HepG2 (cell line): ENCODE data around the gene TLK1. TPM values are rescaled to one million over a fixed set of nuclear protein-coding genes. Genes with fewer than 3 reads are reported as not detected.
A peak's percentile ranks its signal among the peaks of the same experiment; 100 is the strongest.

ENCODE experiments used
- ATAC-seq: fragments of 200-7000 bp; cut with Tn5 transposase; 3 replicates; pipeline ENCODE4 v1.9.1; 2020; ENCODE audit warnings: mild to moderate bottlenecking, moderate library complexity
- Bru-seq: library from RNA; stranded (reverse); fragments of 400-500 nt; gene quantifications from one replicate; lab custom pipeline; 2021; lab: Mats Ljungman, UMichigan
- BruChase-seq, 2 experiments: library from RNA; stranded (reverse); fragments of 400-500 nt; gene quantifications; one replicate each; lab custom pipeline; 2021; lab: Mats Ljungman, UMichigan
- BruUV-seq: library from RNA; stranded (reverse); fragments of 400-500 nt; replicated peaks from 2 replicates; lab custom pipeline; 2021; lab: Mats Ljungman, UMichigan
- CTCF ChIA-PET: fragments of 300-600 bp; formaldehyde crosslinking; extraction: SDS; loops from one replicate; lab custom pipeline; 2021; ENCODE audit warnings: low total read pairs, inconsistent platforms, low intra/inter-chr PET ratio; lab: Yijun Ruan, JAX
- POLR2A ChIA-PET: fragments of 350-600 bp; sonication (Branson Sonifier 250); formaldehyde crosslinking; loops from one replicate; lab custom pipeline; 2020; ENCODE audit warnings: antibody characterized with exemption, inconsistent platforms; lab: Yijun Ruan, JAX
- DNase-seq: peaks from one replicate; pipeline ENCODE4 v3.0.0-alpha.2; 2015; ENCODE audit warnings: low spot score
- FAIRE-seq: peaks from 3 replicates; lab custom pipeline; 2011; peaks lifted over from hg19 to GRCh38; lab: Jason Lieb, UNC
- H2AFZ ChIP-seq: one replicate; pipeline ENCODE4 v1.6.1; 2011; ENCODE audit warnings: low read length, inconsistent platforms
- H3K27ac ChIP-seq: fragments of 300-600 bp; 3 replicates; pipeline ENCODE4 v1.8.0; 2011; ENCODE audit warnings: mixed run types, mild to moderate bottlenecking, mixed read lengths, low read length, inconsistent platforms; ENCODE audit not compliant: insufficient read depth; ENCODE audit errors: extremely low read length
- H3K27me3 ChIP-seq, 2 experiments: fragments of 200-600 bp in 1 of 2; 2 replicates in 1 of 2; 3 replicates in 1 of 2; pipeline versions ENCODE4 v1.6.0 to v1.8.0; 2011; ENCODE audit warnings: low read length in 2 of 2, mild to moderate bottlenecking in 2 of 2, moderate library complexity in 2 of 2, inconsistent platforms in 1 of 2; ENCODE audit not compliant: insufficient read depth in 2 of 2, control insufficient read depth in 1 of 2
- H3K36me3 ChIP-seq, 2 experiments: fragments of 200-600 bp in 1 of 2; replicated peaks in 1 of 2; 2 replicates in 1 of 2; 3 replicates in 1 of 2; pipeline versions ENCODE4 v1.5.1 to v1.8.0; 2011; ENCODE audit warnings: low read length in 2 of 2, inconsistent platforms in 1 of 2; ENCODE audit not compliant: insufficient read depth in 2 of 2, control insufficient read depth in 1 of 2
- H3K4me1 ChIP-seq: 2 replicates; pipeline ENCODE4 v1.5.1; 2012; ENCODE audit warnings: low read length, inconsistent platforms; ENCODE audit not compliant: insufficient read depth
- H3K4me2 ChIP-seq: 2 replicates; pipeline ENCODE4 v1.6.0; 2011; ENCODE audit warnings: low read depth, low read length, inconsistent platforms
- H3K4me3 ChIP-seq, 3 experiments: fragments of 200-600 bp in 1 of 3; sonication (generic), shearing (Covaris generic) in 1 of 3; replicated peaks in 1 of 3; 2 replicates each; pipeline ENCODE4 v1.5.1; 2011 to 2016; ENCODE audit warnings: low read length in 3 of 3, inconsistent platforms in 2 of 3, low read depth in 2 of 3, mild to moderate bottlenecking in 2 of 3, control low read depth in 1 of 3, mixed read lengths in 1 of 3; ENCODE audit not compliant: insufficient read depth in 1 of 3
- H3K79me2 ChIP-seq: one replicate; pipeline ENCODE4 v1.6.1; 2011; ENCODE audit warnings: low read length, inconsistent platforms; ENCODE audit not compliant: insufficient read depth
- H3K9ac ChIP-seq: 2 replicates; pipeline ENCODE4 v1.6.0; 2011; ENCODE audit warnings: mild to moderate bottlenecking, low read depth, low read length, inconsistent platforms; ENCODE audit not compliant: insufficient read depth
- H3K9me3 ChIP-seq: 2 replicates; pipeline ENCODE4 v1.5.1; 2012; ENCODE audit warnings: mild to moderate bottlenecking, low read length
- H4K20me1 ChIP-seq: 2 replicates; pipeline ENCODE4 v1.6.0; 2011; ENCODE audit warnings: inconsistent platforms, mild to moderate bottlenecking, low read length, moderate library complexity; ENCODE audit not compliant: insufficient read depth
- AGO2 ChIP-seq: fragments of 200-400 bp; formaldehyde crosslinking; optimal IDR thresholded peaks from 2 replicates; pipeline ENCODE3; 2017; ENCODE audit warnings: mild to moderate bottlenecking, low read depth, low read length, moderate library complexity
- CBFB ChIP-seq: sonication (generic); formaldehyde crosslinking; IDR thresholded peaks from 2 replicates; pipeline ENCODE4 v1.4.0; 2020; ENCODE audit warnings: missing genetic modification reagents
- CHD2 ChIP-seq: IDR thresholded peaks from 2 replicates; pipeline ENCODE4 v1.6.1; 2011; ENCODE audit warnings: low read depth, low read length, improper control_type of control experiment
- CHD4 ChIP-seq: fragments of 200-600 bp; sonication (generic); IDR thresholded peaks from 2 replicates; pipeline ENCODE4 v1.7.0; 2017; ENCODE audit warnings: mild to moderate bottlenecking, low read length, borderline replicate concordance
- KLF12 ChIP-seq: sonication (generic); formaldehyde crosslinking; IDR thresholded peaks from 2 replicates; pipeline ENCODE4 v1.4.0; 2020; ENCODE audit warnings: missing genetic modification reagents, borderline replicate concordance
- KLF6 ChIP-seq: IDR thresholded peaks from 2 replicates; pipeline ENCODE4 v1.8.0; 2016; ENCODE audit warnings: missing biosample characterization, missing genetic modification reagents
- SOX13 ChIP-seq, 3 experiments: fragments of 450-650 bp in 1 of 3; sonication (generic) in 1 of 3; formaldehyde crosslinking in 1 of 3; IDR thresholded peaks in 2 of 3; conservative IDR thresholded peaks in 1 of 3; 2 replicates each; pipeline versions ENCODE4 v1.5.0 to v1.6.1; 2016 to 2020; ENCODE audit warnings: antibody characterized with exemption in 1 of 3, mild to moderate bottlenecking in 1 of 3, missing compliant biosample characterization in 1 of 3, missing genetic modification reagents in 1 of 3, moderate library complexity in 1 of 3
- ZNF33B ChIP-seq: sonication (generic); formaldehyde crosslinking; IDR thresholded peaks from 2 replicates; pipeline ENCODE4 v1.5.1; 2020; ENCODE audit warnings: mild to moderate bottlenecking, missing genetic modification reagents
- ZNF503 ChIP-seq: sonication (generic); formaldehyde crosslinking; IDR thresholded peaks from 2 replicates; pipeline ENCODE4 v1.4.0; 2020; ENCODE audit warnings: missing genetic modification reagents
- ZNF629 ChIP-seq: sonication (generic); formaldehyde crosslinking; conservative IDR thresholded peaks from 2 replicates; pipeline ENCODE4 v1.5.0; 2020; ENCODE audit warnings: missing genetic modification reagents
- ZNF749 ChIP-seq: sonication (generic); formaldehyde crosslinking; IDR thresholded peaks from 2 replicates; pipeline ENCODE4 v1.8.0; 2022; ENCODE audit warnings: mild to moderate bottlenecking, missing genetic modification reagents, moderate library complexity, borderline replicate concordance
- ZNF768 ChIP-seq: sonication (generic); formaldehyde crosslinking; IDR thresholded peaks from 2 replicates; pipeline ENCODE4 v1.4.0; 2020; ENCODE audit warnings: missing genetic modification reagents
- WGBS: methylation state at CpG from one replicate; pipeline ENCODE4 v1.1.6; 2017; ENCODE audit warnings: low lambda C conversion rate; 5-methylcytosine and 5-hydroxymethylcytosine counted together
- in situ Hi-C: cut with HindIII; loops from 2 replicates; pipeline ENCODE4 v1.10.0; 2017; ENCODE audit warnings: low pct_unique_long_range_greater_than_20kb; ENCODE audit not compliant: extremely low pct_ligation_motif_present
- intact Hi-C: fragments of 100-400 bp; cut with micrococcal nuclease; formaldehyde crosslinking; loops from one replicate; pipeline ENCODE4 v1.10.0; 2022; ENCODE audit not compliant: unreplicated experiment
- long read RNA-seq, 2 experiments: library from RNA in 1 of 2; library from polyadenylated mRNA in 1 of 2; stranded (forward) in 1 of 2; unstranded in 1 of 2; transcript quantifications; one replicate each; pipeline ENCODE4 v2.0.0, GENCODE V29; 2019 to 2022
- polyA minus RNA-seq, 3 experiments: library from RNA; depleted of rRNA, polyadenylated mRNA; stranded (reverse); fragments of >200 nt; gene quantifications; 2 replicates each; pipeline ENCODE4 v1.2.3, GENCODE V29; 2011; ENCODE audit warnings: low replicate concordance in 1 of 3
- polyA plus RNA-seq, 8 experiments: library from polyadenylated mRNA; depleted of rRNA in 3 of 8; stranded (reverse) in 7 of 8; unstranded in 1 of 8; fragments of >200 nt; fragmentation: Illumina TruSeq in 4 of 8; extraction: Trizol in 4 of 8; gene quantifications; 2 replicates each; pipeline versions ENCODE4 v1.2.1 to v1.2.3, GENCODE V29; 2011 to 2016; ENCODE audit warnings: low read depth in 4 of 8, missing spikeins in 1 of 8, mixed read lengths in 1 of 8; ENCODE audit not compliant: insufficient read depth in 1 of 8
- total RNA-seq, 5 experiments: library from RNA; depleted of rRNA; stranded (reverse); fragments of >200 nt; fragmentation: Illumina TruSeq; extraction: Trizol; gene quantifications; 2 replicates each; pipeline ENCODE4 v1.2.3, GENCODE V29; 2016; ENCODE audit warnings: low read depth in 1 of 5
- TF ChIP-seq, protein P1 (sequence below): sonication (generic); formaldehyde crosslinking; conservative IDR thresholded peaks from 2 replicates; pipeline ENCODE4 v1.8.0; 2022; ENCODE audit warnings: low read depth, missing genetic modification reagents

The TLK1 gene
- total RNA-seq (2016; rRNA removed; fragmentation: Illumina TruSeq; extraction: Trizol) = 28.7 and 52.7 TPM in 2 replicates
- 32.6 and 34.2 TPM in 2 replicates for total RNA-seq (2016; cell fraction: cytosol; rRNA removed; fragmentation: Illumina TruSeq; extraction: Trizol; ENCODE audit: low read depth)
- total RNA-seq (2016; cell fraction: insoluble cytoplasmic fraction; rRNA removed; fragmentation: Illumina TruSeq; extraction: Trizol) = 25.7 and 45.4 TPM in 2 replicates
- total RNA-seq (2016; cell fraction: membrane; rRNA removed; fragmentation: Illumina TruSeq; extraction: Trizol) = 38.6 and 48.1 TPM in 2 replicates
- 41.9 and 51.6 TPM in 2 replicates for total RNA-seq (2016; cell fraction: nucleus; rRNA removed; fragmentation: Illumina TruSeq; extraction: Trizol)
- 12.8 and 16.8 TPM in 2 replicates for polyA plus RNA-seq (2011; rRNA removed)
- 5.1 and 8.5 TPM in 2 replicates for polyA plus RNA-seq (2011; cell fraction: cytosol; rRNA removed)
- 9.6 and 11.0 TPM in 2 replicates for polyA plus RNA-seq (2011; cell fraction: nucleus; rRNA removed)
- 27.7 and 38.6 TPM in 2 replicates for polyA plus RNA-seq (2012)
- polyA plus RNA-seq (2016; cell fraction: cytosol; fragmentation: Illumina TruSeq; extraction: Trizol; ENCODE audit: low read depth) = 3.4 and 3.8 TPM in 2 replicates
- polyA plus RNA-seq (2016; cell fraction: insoluble cytoplasmic fraction; fragmentation: Illumina TruSeq; extraction: Trizol; ENCODE audit: low read depth) = 42.1 and 48.4 TPM in 2 replicates
- 15.6 and 16.8 TPM in 2 replicates for polyA plus RNA-seq (2016; cell fraction: membrane; fragmentation: Illumina TruSeq; extraction: Trizol; ENCODE audit: low read depth)
- polyA plus RNA-seq (2016; cell fraction: nucleus; fragmentation: Illumina TruSeq; extraction: Trizol; ENCODE audit: insufficient read depth, low read depth) = 38.9 and 40.3 TPM in 2 replicates
- polyA minus RNA-seq (2011; rRNA and poly(A)+ RNA removed; ENCODE audit: low replicate concordance) = 9.1 and 17.3 TPM in 2 replicates
- 37.8 and 45.8 TPM in 2 replicates for polyA minus RNA-seq (2011; cell fraction: cytosol; rRNA and poly(A)+ RNA removed)
- polyA minus RNA-seq (2011; cell fraction: nucleus; rRNA and poly(A)+ RNA removed) = 67.2 and 68.9 TPM in 2 replicates
- percentile 93 among the genes with signal in this experiment for Bru-seq, nascent RNA
- BruChase-seq, experiment 1, labeled RNA remaining after a 6-hour chase = percentile 88 among the genes with signal in this experiment
- percentile 88 among the genes with signal in this experiment for BruChase-seq, experiment 2, labeled RNA remaining after a 2-hour chase
- long read RNA-seq, experiment 1, full-length matches to known transcripts = 1 of 99 reads
- long read RNA-seq, experiment 1, partial matches to known transcripts = 5 of 99 reads
- long read RNA-seq, experiment 1, other reads (novel, unspliced or antisense) = 93 of 99 reads
- long read RNA-seq, experiment 2, full-length matches to known transcripts = 3 of 46 reads
- long read RNA-seq, experiment 2, partial matches to known transcripts = 6 of 46 reads
- long read RNA-seq, experiment 2, other reads (novel, unspliced or antisense) = 37 of 46 reads

DNA sequence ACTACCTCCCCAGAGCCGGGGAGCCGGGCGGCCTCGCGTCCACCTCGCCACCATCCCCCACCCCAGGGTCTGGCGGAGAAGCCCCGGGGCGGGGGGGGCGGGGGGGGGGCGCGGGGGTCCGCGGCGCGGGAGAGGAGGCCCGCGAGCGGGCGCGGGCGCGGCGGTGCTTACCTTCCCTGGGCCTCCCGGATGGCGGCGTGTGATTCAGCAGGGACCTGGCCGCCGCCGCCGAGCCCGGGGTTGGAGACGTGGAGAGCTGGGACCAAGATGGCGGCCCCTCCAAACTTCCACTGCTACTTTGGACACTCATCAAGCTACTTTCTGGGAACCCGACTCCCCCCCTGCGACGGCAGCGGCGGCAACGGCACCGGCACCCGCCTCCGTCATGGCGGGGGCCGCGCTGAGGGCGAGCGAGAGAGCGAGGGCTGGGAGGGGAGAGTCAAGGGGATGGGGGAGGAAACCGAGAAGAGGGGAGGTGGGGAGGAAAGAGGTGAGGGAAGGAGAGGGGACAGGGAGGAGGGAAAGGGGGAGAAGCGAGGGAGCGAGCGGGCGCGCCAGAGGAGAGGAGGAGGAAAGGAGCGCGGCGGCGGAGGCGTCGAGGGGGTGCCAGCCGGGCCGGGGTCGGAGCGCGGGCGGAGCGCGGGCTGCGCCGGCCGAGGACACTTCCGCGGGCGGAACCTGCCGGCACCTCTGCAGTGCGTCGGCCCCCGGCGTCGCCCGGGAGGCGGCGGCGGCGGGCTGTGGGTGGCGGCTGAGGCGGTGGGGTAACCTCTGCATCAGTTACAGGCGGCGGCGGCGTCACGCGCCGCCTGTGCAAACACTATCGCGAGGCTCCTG lies at the start of gene TLK1:
TSS of gene TLK1 (minus strand) at position 775 of the 837 bp plus-strand sequence. CDS start at position 310, 465 bp downstream.
- ChIA-PET CTCF (interaction anchor here (1.5 kb wide), 1 partner anchor 187 kb away, joined by 4 read pairs; no protein-coding TSS in a partner anchor), POLR2A (interaction anchor here (0.7 to 3.3 kb wide), 7 partner anchors 8 to 256 kb away, joined by 3 to 24 read pairs (median 7); no protein-coding TSS in a partner anchor)
- Histone ChIP-seq H4K20me1 (peaks cover 37% of the 10 kb centered on the region), H3K9ac (peak within 1 kb of the TSS; percentile 95), H3K4me2 (peak within 1 kb of the TSS; percentile 84), H3K4me3 (peak within 1 kb of the TSS; percentile 73 to 99 (median 90)), H3K27ac (peak within 1 kb of the TSS; percentile 96), H3K27me3 (no peaks in the 10 kb centered on the region; a peak in 1 of 5 replicates), H3K36me3 (no peaks in the 10 kb centered on the region), H3K79me2 (peaks cover 53% of the 10 kb centered on the region), H3K9me3 (no peaks in the 10 kb centered on the region), H2AFZ (peak within 1 kb of the TSS; percentile 85), H3K4me1 (peaks cover 52% of the 10 kb centered on the region)
- no TSS peak for BruUV-seq
- WGBS = under 1% methylated on average over 40 of the region's 97 CpGs
- intact Hi-C loops (loop anchor here (5.0 kb wide), 1 partner anchor 272 kb away; the partner anchor contains the start of genes DCAF17 and METTL8), in situ Hi-C loops (no loop called here)
- peak; percentile 81 for ATAC-seq
- peak; percentile 62 for DNase-seq
- no peak for FAIRE-seq
- TF ChIP-seq CHD2 (peak; percentile 91), CHD4 (no peak), SOX13 (IDR thresholded peaks at IDR 0.05) (no peak; the same call in 1 of the 2 replicates), SOX13 (CRISPR knock-in tag; conservative IDR thresholded peaks at IDR 0.05 in 1 of 2, IDR thresholded peaks at IDR 0.05 in 1 of 2) (peak in 1 of 2 experiments; percentile 38; a peak in 1 of 4 replicates), KLF6 (0 out of 2 replicates have a peak, but pooled peaks have one; percentile 31), CBFB (CRISPR knock-in tag) (no peak), AGO2 (peak; percentile 90), ZNF749 (CRISPR knock-in tag) (0 out of 2 replicates have a peak, but pooled peaks have one; percentile 83), ZNF503 (CRISPR knock-in tag) (no peak), ZNF33B (CRISPR knock-in tag) (no peak), ZNF629 (CRISPR knock-in tag) (no peak), KLF12 (0 out of 2 replicates have a peak, but pooled peaks have one; percentile 21), ZNF768 (CRISPR knock-in tag) (peak; percentile 55)
- TF ChIP-seq, protein P1, sequence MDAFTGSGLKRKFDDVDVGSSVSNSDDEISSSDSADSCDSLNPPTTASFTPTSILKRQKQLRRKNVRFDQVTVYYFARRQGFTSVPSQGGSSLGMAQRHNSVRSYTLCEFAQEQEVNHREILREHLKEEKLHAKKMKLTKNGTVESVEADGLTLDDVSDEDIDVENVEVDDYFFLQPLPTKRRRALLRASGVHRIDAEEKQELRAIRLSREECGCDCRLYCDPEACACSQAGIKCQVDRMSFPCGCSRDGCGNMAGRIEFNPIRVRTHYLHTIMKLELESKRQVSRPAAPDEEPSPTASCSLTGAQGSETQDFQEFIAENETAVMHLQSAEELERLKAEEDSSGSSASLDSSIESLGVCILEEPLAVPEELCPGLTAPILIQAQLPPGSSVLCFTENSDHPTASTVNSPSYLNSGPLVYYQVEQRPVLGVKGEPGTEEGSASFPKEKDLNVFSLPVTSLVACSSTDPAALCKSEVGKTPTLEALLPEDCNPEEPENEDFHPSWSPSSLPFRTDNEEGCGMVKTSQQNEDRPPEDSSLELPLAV = no peak
